K562 (cell line): ENCODE measurements around the gene PAQR4. TPM values are rescaled to one million over a fixed set of nuclear protein-coding genes. Genes with fewer than 3 reads are reported as not detected.

Experiments used
- E4F1 ChIP-seq: fragments of 250-450 bp; sonication (Bioruptor Pico); IDR thresholded peaks from 2 replicates; pipeline ENCODE4 v1.5.0; 2021; ENCODE audit warnings: mild to moderate bottlenecking, borderline replicate concordance
- FOXM1 ChIP-seq, 2 experiments: fragments of 450-650 bp in 1 of 2; sonication (generic) in 1 of 2; formaldehyde crosslinking in 1 of 2; IDR thresholded peaks; 2 replicates each; pipeline versions ENCODE4 v1.6.1 to v1.9.0; 2017 to 2022; ENCODE audit warnings: low read depth in 2 of 2, mild to moderate bottlenecking in 2 of 2, missing genetic modification reagents in 1 of 2, moderate library complexity in 1 of 2
- NR0B1 ChIP-seq: fragments of 450-650 bp; IDR thresholded peaks from one replicate; pipeline ENCODE4 v1.6.1; 2018; ENCODE audit warnings: mild to moderate bottlenecking, moderate library complexity; ENCODE audit not compliant: partially characterized antibody
- PHTF2 ChIP-seq: fragments of 250-450 bp; sonication (Bioruptor Pico); IDR thresholded peaks from 2 replicates; pipeline ENCODE4 v1.5.0; 2021; ENCODE audit warnings: mild to moderate bottlenecking
- RBM34 ChIP-seq: fragments of 200-400 bp; formaldehyde crosslinking; IDR thresholded peaks from 2 replicates; pipeline ENCODE4 v1.6.1; 2018; ENCODE audit warnings: low read length, borderline replicate concordance; ENCODE audit not compliant: insufficient read depth
- THRB ChIP-seq: fragments of 450-650 bp; formaldehyde crosslinking; conservative IDR thresholded peaks from 2 replicates; pipeline ENCODE4 v1.4.0; 2022; ENCODE audit warnings: mild to moderate bottlenecking, missing genetic modification characterization
- UBTF ChIP-seq, 2 experiments: IDR thresholded peaks; 2 replicates each; pipeline ENCODE4 v1.6.1; 2012; ENCODE audit warnings: improper control_type of control experiment in 2 of 2, low read depth in 2 of 2, low read length in 2 of 2, borderline replicate concordance in 1 of 2
- ZBTB1 ChIP-seq: sonication (generic); formaldehyde crosslinking; IDR thresholded peaks from 2 replicates; pipeline ENCODE4 v1.8.1; 2023; ENCODE audit warnings: missing genetic modification reagents, low read depth, mild to moderate bottlenecking, borderline replicate concordance
- ZBTB43 ChIP-seq: sonication (generic); formaldehyde crosslinking; IDR thresholded peaks from 2 replicates; pipeline ENCODE4 v1.8.0; 2023; ENCODE audit warnings: mild to moderate bottlenecking, missing genetic modification reagents
- ZNF24 ChIP-seq: fragments of 450-650 bp; IDR thresholded peaks from 2 replicates; pipeline ENCODE4 v1.6.1; 2016
- ZNF41 ChIP-seq: fragments of 250-450 bp; sonication (Bioruptor Pico); conservative IDR thresholded peaks from 2 replicates; pipeline ENCODE4 v1.4.0; 2020; ENCODE audit warnings: mild to moderate bottlenecking
- ZNF444 ChIP-seq: fragments of 250-450 bp; sonication (Bioruptor Pico); IDR thresholded peaks from 2 replicates; pipeline ENCODE4 v1.4.0; 2020; ENCODE audit warnings: mild to moderate bottlenecking, moderate library complexity
- ZSCAN29 ChIP-seq: fragments of 450-650 bp; IDR thresholded peaks from 2 replicates; pipeline ENCODE4 v1.6.1; 2017
- polyA plus RNA-seq, 8 experiments: library from polyadenylated mRNA; depleted of rRNA in 4 of 8; stranded (reverse) in 5 of 8; unstranded in 3 of 8; fragments of >200 nt; fragmentation: Nextera tagmentation in 2 of 8; fragmentation: Illumina TruSeq in 1 of 8; extraction: Ambion mirVana in 2 of 8; extraction: Trizol in 1 of 8; gene quantifications; 2 replicates each; pipeline versions ENCODE4 v1.2.1 to v1.2.3, GENCODE V29; 2011 to 2014; ENCODE audit warnings: inconsistent platforms in 1 of 8, missing spikeins in 1 of 8
- total RNA-seq, 7 experiments: library from RNA; depleted of rRNA in 6 of 7; stranded (reverse); fragments of >200 nt in 6 of 7; fragmentation: Illumina TruSeq in 2 of 7; extraction: Trizol in 2 of 7; gene quantifications; 2 replicates each; pipeline versions ENCODE4 v1.2.1 to v1.2.3, GENCODE V29; 2011 to 2021; ENCODE audit warnings: low replicate concordance in 1 of 7

The PAQR4 gene
- total and polyA plus RNA-seq, 9 of the 15 experiments (the other 6 are each of a cell fraction or from before 2014, with no cell fraction given), result 0.62 to 40.4 (median 19.5) TPM

- no peak for TF ChIP-seq UBTF (IDR thresholded peaks at IDR 0.05; ENCODE audit: borderline replicate concordance in 1 of 2, low read depth in 2 of 2, low read length in 2 of 2)
- no peak for TF ChIP-seq NR0B1
- no peak for TF ChIP-seq FOXM1 (IDR thresholded peaks at IDR 0.05; ENCODE audit: low read depth)
- TF ChIP-seq FOXM1 (CRISPR knock-in tag; IDR thresholded peaks at IDR 0.05; ENCODE audit: low read depth), result no peak; the same call in 1 of the 2 replicates
- TF ChIP-seq ZNF24, result no peak
- TF ChIP-seq RBM34, result no peak
- no peak for TF ChIP-seq ZBTB43 (CRISPR knock-in tag)
- TF ChIP-seq ZNF41 (CRISPR knock-in tag), result no peak
- TF ChIP-seq ZBTB1 (CRISPR knock-in tag), result peak; percentile 33; the same call in 1 of the 2 replicates
- no peak for TF ChIP-seq ZNF444 (CRISPR knock-in tag)
- no peak for TF ChIP-seq ZSCAN29
- TF ChIP-seq E4F1 (CRISPR knock-in tag), result no peak
- no peak for TF ChIP-seq PHTF2 (CRISPR knock-in tag)
- no peak for TF ChIP-seq THRB (CRISPR knock-in tag)
These were observed 51.7 kb downstream of the PAQR4 start (continued) for GRCh38 chr16:3020604-3021448.
